Panc1 (cell line): Measurements from ENCODE around the gene P4HTM. TPM values are rescaled to one million over a fixed set of nuclear protein-coding genes. Genes with fewer than 3 reads are reported as not detected.
A peak's percentile ranks its signal among the peaks of the same experiment; 100 is the strongest.

ENCODE experiments used
- ATAC-seq: fragments of 200-7000 bp; cut with Tn5 transposase; 2 replicates; pipeline ENCODE4 v1.9.1; 2020; ENCODE audit warnings: mild to moderate bottlenecking, moderate library complexity
- BruUV-seq: library from RNA; stranded (reverse); fragments of 400-500 nt; replicated peaks from 2 replicates; lab custom pipeline; 2021; lab: Mats Ljungman, UMichigan
- CTCF ChIA-PET: fragments of 300-600 bp; sonication (Branson Sonifier 250); formaldehyde crosslinking; loops from one replicate; lab custom pipeline; 2022; ENCODE audit warnings: antibody characterized with exemption; lab: Charles Lee
- POLR2A ChIA-PET: fragments of 300-600 bp; sonication (Branson Sonifier 250); formaldehyde crosslinking; loops from one replicate; lab custom pipeline; 2022; ENCODE audit warnings: antibody characterized with exemption; lab: Charles Lee
- DNase-seq: peaks from one replicate; pipeline ENCODE4 v3.0.0-alpha.2; 2010; ENCODE audit warnings: low read depth, low spot score
- H3K27ac ChIP-seq: 2 replicates; pipeline ENCODE4 v1.5.1; 2011; ENCODE audit warnings: mild to moderate bottlenecking, low read length, inconsistent platforms
- H3K27me3 ChIP-seq: fragments of 200-500 bp; sonication (Bioruptor generic); 2 replicates; pipeline ENCODE4 v1.6.0; 2014; ENCODE audit warnings: low read length, inconsistent platforms; ENCODE audit not compliant: control insufficient read depth, insufficient read depth
- H3K36me3 ChIP-seq: fragments of 200-500 bp; sonication (Bioruptor generic); 2 replicates; pipeline ENCODE4 v1.5.1; 2014; ENCODE audit warnings: inconsistent platforms, mild to moderate bottlenecking, low read length, moderate library complexity; ENCODE audit not compliant: control insufficient read depth, insufficient read depth
- H3K4me1 ChIP-seq: 2 replicates; pipeline ENCODE4 v1.5.1; 2011; ENCODE audit warnings: inconsistent platforms, mild to moderate bottlenecking, low read length, moderate library complexity; ENCODE audit not compliant: control insufficient read depth, insufficient read depth
- H3K4me3 ChIP-seq, 2 experiments: 2 replicates each; pipeline ENCODE4 v1.5.1; 2011 to 2012; ENCODE audit warnings: low read depth in 2 of 2, low read length in 2 of 2, mild to moderate bottlenecking in 2 of 2, inconsistent platforms in 1 of 2, moderate library complexity in 1 of 2
- H3K9me3 ChIP-seq: fragments of 200-500 bp; sonication (Bioruptor generic); 2 replicates; pipeline ENCODE4 v1.5.1; 2014; ENCODE audit warnings: low read depth, mild to moderate bottlenecking, inconsistent platforms, low read length, moderate library complexity; ENCODE audit not compliant: control insufficient read depth, insufficient read depth
- CTCF ChIP-seq: fragments of 450-650 bp; IDR thresholded peaks from 2 replicates; pipeline ENCODE4 v1.5.1; 2017; ENCODE audit warnings: mild to moderate bottlenecking
- POLR2AphosphoS5 ChIP-seq: IDR thresholded peaks from 2 replicates; pipeline ENCODE4 v1.6.1; 2012; ENCODE audit warnings: mild to moderate bottlenecking, low read depth, low read length, moderate library complexity
- REST ChIP-seq, 2 experiments: IDR thresholded peaks; 2 replicates each; pipeline ENCODE4 v1.6.1; 2011 to 2012; ENCODE audit warnings: low read depth in 2 of 2, control low read depth in 1 of 2, low read length in 1 of 2, mild to moderate bottlenecking in 1 of 2, moderate library complexity in 1 of 2; ENCODE audit not compliant: insufficient read depth in 1 of 2
- SIN3A ChIP-seq: IDR thresholded peaks from 2 replicates; pipeline ENCODE4 v1.6.1; 2012; ENCODE audit warnings: low read depth, mild to moderate bottlenecking, low read length, moderate library complexity, borderline replicate concordance; ENCODE audit not compliant: insufficient read depth
- TCF7L2 ChIP-seq: IDR thresholded peaks from 2 replicates; pipeline ENCODE4 v1.6.1; 2011; ENCODE audit warnings: mild to moderate bottlenecking, low read depth, low read length, inconsistent platforms
- in situ Hi-C: cut with HindIII; loops from 2 replicates; pipeline ENCODE4 v1.10.0; 2016; ENCODE audit warnings: low sequenced_read_pairs, low pct_unique_long_range_greater_than_20kb
- intact Hi-C: fragments of 100-400 bp; cut with micrococcal nuclease; formaldehyde crosslinking; loops from one replicate; pipeline ENCODE4 v1.10.0; 2022; ENCODE audit not compliant: unreplicated experiment
- total RNA-seq: library from RNA; stranded (reverse); gene quantifications from one replicate; pipeline ENCODE4 v1.2.1, GENCODE V29; 2021; ENCODE audit not compliant: unreplicated experiment

Gene P4HTM
- total RNA-seq, 1 experiment from 2014 or later: 28.3 TPM

GRCh38 chr3:49027634-49028033 is 37.6 kb downstream of the P4HTM start:
- ATAC-seq (no peak), DNase-seq (no peak)
- TF ChIP-seq SIN3A (no peak), POLR2AphosphoS5 (0 out of 2 replicates have a peak, but pooled peaks have one; percentile 19)
- Histone ChIP-seq H3K27me3 (no peaks in the 10 kb centered on the region), H3K27ac (peak overlapping the region; percentile 79), H3K4me1 (peaks cover 34% of the 10 kb centered on the region), H3K4me3 (no peak overlapping the region), H3K9me3 (no peaks in the 10 kb centered on the region), H3K36me3 (peaks cover 11% of the 10 kb centered on the region)
- in situ Hi-C loops: no loop called here
- POLR2A ChIA-PET: no interaction called here
- intact Hi-C loops: no loop called here
- TSS peak; percentile 80 for BruUV-seq
- CTCF ChIA-PET: no interaction called here

DNA sequence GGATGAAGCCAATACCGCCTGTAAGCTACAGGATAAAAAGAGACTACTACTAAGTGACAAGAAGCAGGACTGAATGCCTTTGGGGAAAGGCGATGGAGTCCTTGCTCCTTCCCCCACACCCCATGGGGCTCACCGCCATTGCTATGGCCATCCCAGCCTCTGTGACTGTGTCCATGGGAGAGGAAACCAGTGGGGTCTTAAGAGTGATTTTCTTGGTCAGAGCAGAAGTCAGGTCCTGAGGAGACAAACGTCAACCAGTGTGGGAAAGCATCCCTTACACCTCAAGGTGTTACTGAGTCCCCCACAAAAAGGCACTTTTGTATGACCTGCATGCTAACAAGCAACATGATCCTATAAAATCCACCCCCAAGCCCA is 38.2 kb downstream of the P4HTM start:
- H3K27ac ChIP-seq: peak overlapping the region; percentile 79
- intact Hi-C loops (no loop called here), in situ Hi-C loops (no loop called here)
- no peaks in the 10 kb centered on the region for H3K27me3 ChIP-seq
- CTCF ChIA-PET: no interaction called here
- TF ChIP-seq POLR2AphosphoS5 (no peak), REST (IDR thresholded peaks at IDR 0.05; ENCODE audit: insufficient read depth in 1 of 2, low read depth in 2 of 2, low read length in 1 of 2) (no peak), TCF7L2 (no peak), SIN3A (no peak), CTCF (no peak)
- POLR2A ChIA-PET: interaction anchor here (0.6 to 0.7 kb wide), 2 partner anchors 66 to 105 kb away, joined by 3 read pairs; partner anchors contain the start of gene QRICH1
- H3K4me3 ChIP-seq: peak overlapping the region; percentile 50 to 79
- BruUV-seq: no TSS peak
- no peak for DNase-seq
- peaks cover 32% of the 10 kb centered on the region for H3K4me1 ChIP-seq
- ATAC-seq: no peak
- no peaks in the 10 kb centered on the region for H3K9me3 ChIP-seq
- H3K36me3 ChIP-seq: peaks cover 12% of the 10 kb centered on the region

- peak within 1 kb of the TSS; percentile 50 to 79 for H3K4me3 ChIP-seq
- ATAC-seq (peak; percentile 91), DNase-seq (peak; percentile 71)
- peak within 1 kb of the TSS; percentile 79 for H3K27ac ChIP-seq
- no peaks in the 10 kb centered on the region for H3K27me3 ChIP-seq
- in situ Hi-C loops (no loop called here), intact Hi-C loops (no loop called here)
- POLR2A ChIA-PET: interaction anchor here (0.6 to 0.7 kb wide), 3 partner anchors 65 to 195 kb away, joined by 3 read pairs; partner anchors contain the start of gene QRICH1
- H3K36me3 ChIP-seq: peaks cover 12% of the 10 kb centered on the region
- peaks cover 29% of the 10 kb centered on the region for H3K4me1 ChIP-seq
- TF ChIP-seq CTCF (no peak), POLR2AphosphoS5 (peak; percentile 99), SIN3A (peak; percentile 67; the same call in 1 of the 2 replicates), REST (IDR thresholded peaks at IDR 0.05; ENCODE audit: insufficient read depth in 1 of 2, low read depth in 2 of 2, low read length in 1 of 2) (no peak), TCF7L2 (no peak)
- CTCF ChIA-PET: no interaction called here
- H3K9me3 ChIP-seq: no peaks in the 10 kb centered on the region
- no TSS peak for BruUV-seq
Observed at GRCh38 chr3:49028673-49029562, 38.9 kb downstream of the P4HTM start, which contains the start of gene IMPDH2. Gene IMPDH2, minus strand, starts transcription at chr3:49029398. Its CDS starts 48 bp downstream, at chr3:49029350.
